ENCODE results near the gene HNRNPA0. TPM values are rescaled to one million over a fixed set of nuclear protein-coding genes. Genes with fewer than 3 reads are reported as not detected.

The HNRNPA0 gene
- total and polyA plus RNA-seq, 10 donors = 11.2 to 32.3 (median 22.1) TPM

- H3K36me3 ChIP-seq = peaks cover 0 to 3% (median 0%) of the 10 kb centered on the region in 6 donors
- 0 to 1% (median 1%) methylated on average over 38 to 63 of the region's 63 CpGs for WGBS, 5 donors
- peak; percentile 93 for DNase-seq
Measured at GRCh38 chr5:137752905-137753690, 1.1 kb downstream of the HNRNPA0 start.

GRCh38 chr5:137751869-137752491 lies 2.2 kb downstream of the HNRNPA0 start:
- Histone ChIP-seq H3K9me3 (no peaks in the 10 kb centered on the region), H3K27me3 (replicated peaks in 1 of 7) (no peaks in the 10 kb centered on the region), H3K36me3 (peaks cover 0 to 3% (median 0%) of the 10 kb centered on the region in 6 donors), H3K4me3 (peak overlapping the region; percentile 36 to 75 (median 64)), H3K4me1 (peaks cover 15 to 64% (median 45%) of the 10 kb centered on the region in 6 donors), H3K27ac (peak overlapping the region in 7 of 8 donors; percentile 93 to 100 (median 99))
- WGBS, 5 donors = 0 to 3% (median 1%) methylated on average over 7 of the region's 7 CpGs
- no peak for DNase-seq
- TF ChIP-seq POLR2A (IDR thresholded peaks at IDR 0.05) (no peak), CTCF (IDR thresholded peaks at IDR 0.05 in 8 of 11, conservative IDR thresholded peaks at IDR 0.05 in 3 of 11) (peak; percentile 45 to 77 (median 65))
- intact Hi-C loops (cut with DNase I; ENCODE audit: low total_unique reads) = no loop called here

More at GRCh38 chr5:137752905-137753690, 1.1 kb downstream of the HNRNPA0 start:
- no peaks in the 10 kb centered on the region for H3K9me3 ChIP-seq
- H3K4me3 ChIP-seq = peak overlapping the region; percentile 36 to 75 (median 64)
- intact Hi-C loops (cut with DNase I; ENCODE audit: low total_unique reads) = no loop called here
- H3K4me1 ChIP-seq = peaks cover 15 to 58% (median 45%) of the 10 kb centered on the region in 6 donors
- TF ChIP-seq CTCF (IDR thresholded peaks at IDR 0.05 in 8 of 11, conservative IDR thresholded peaks at IDR 0.05 in 3 of 11) (no peak), POLR2A (IDR thresholded peaks at IDR 0.05) (no peak), POLR2AphosphoS5 (IDR thresholded peaks at IDR 0.05) (no peak)
- peak overlapping the region; percentile 93 to 100 (median 99) for H3K27ac ChIP-seq
- H3K27me3 ChIP-seq (replicated peaks in 1 of 7) = no peaks in the 10 kb centered on the region

DNA sequence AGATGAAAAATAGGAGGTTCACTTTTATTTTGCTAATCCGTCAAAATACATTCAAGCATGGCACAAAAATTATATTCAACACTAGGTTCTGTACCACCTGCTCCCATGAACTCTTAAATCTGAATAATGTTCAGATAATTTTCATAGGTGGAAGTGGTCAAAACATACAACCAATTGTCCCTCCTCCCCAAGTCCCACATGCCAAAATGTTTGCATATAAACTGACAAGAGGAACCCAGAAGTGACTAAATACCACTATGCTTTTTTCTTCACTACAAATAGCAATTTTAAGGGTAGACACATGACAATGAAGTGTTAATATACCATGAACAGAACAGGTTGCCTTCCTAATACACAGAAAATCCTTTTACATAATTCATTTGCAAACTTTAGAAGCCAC lies 3.7 kb downstream of the HNRNPA0 start:
- Histone ChIP-seq H3K9me3 (no peaks in the 10 kb centered on the region), H3K27ac (no peak overlapping the region), H3K36me3 (peaks cover 0 to 3% (median 0%) of the 10 kb centered on the region in 6 donors), H3K4me3 (no peak overlapping the region), H3K4me1 (peaks cover 15 to 63% (median 43%) of the 10 kb centered on the region in 6 donors), H3K27me3 (replicated peaks in 1 of 7) (no peaks in the 10 kb centered on the region)
- intact Hi-C loops (cut with DNase I; ENCODE audit: low total_unique reads) = no loop called here
- DNase-seq = no peak
- WGBS, 5 donors = 81 to 93% (median 83%) methylated on average over 1 of the region's 1 CpG
- no peak for TF ChIP-seq CTCF (IDR thresholded peaks at IDR 0.05 in 8 of 11, conservative IDR thresholded peaks at IDR 0.05 in 3 of 11)
- no peak for TF ChIP-seq POLR2A (IDR thresholded peaks at IDR 0.05)
- no peak for TF ChIP-seq POLR2AphosphoS5 (IDR thresholded peaks at IDR 0.05)

DNA sequence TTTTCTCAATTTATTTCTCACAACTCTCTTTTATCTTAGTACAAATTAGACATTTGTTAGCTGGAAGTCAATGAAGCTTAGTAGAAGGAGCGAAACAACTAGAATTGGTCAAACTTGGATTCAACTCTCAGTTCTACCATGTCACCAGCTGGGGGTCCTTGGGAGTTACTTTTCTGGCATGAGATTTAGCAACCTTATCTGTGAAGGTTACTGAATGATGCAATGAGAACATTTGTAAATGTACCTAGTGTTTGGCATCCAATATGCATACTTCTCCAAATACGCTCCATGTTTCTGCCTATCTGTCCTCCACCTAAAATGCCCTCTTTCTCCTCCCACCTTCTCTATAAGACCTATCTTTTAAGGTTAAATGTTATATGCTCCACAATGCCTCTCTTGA lies 6.3 kb downstream of the HNRNPA0 start:
- peaks cover 0 to 3% (median 0%) of the 10 kb centered on the region in 6 donors for H3K36me3 ChIP-seq
- TF ChIP-seq POLR2A (IDR thresholded peaks at IDR 0.05) (no peak), POLR2AphosphoS5 (IDR thresholded peaks at IDR 0.05) (no peak), CTCF (IDR thresholded peaks at IDR 0.05 in 8 of 11, conservative IDR thresholded peaks at IDR 0.05 in 3 of 11) (no peak)
- no peak overlapping the region for H3K27ac ChIP-seq
- no peak overlapping the region for H3K4me3 ChIP-seq
- H3K27me3 ChIP-seq (replicated peaks in 1 of 7) = no peaks in the 10 kb centered on the region
- whole genome bisulfite sequencing, 5 donors = 92 to 96% (median 95%) methylated on average over 2 of the region's 2 CpGs
- no peaks in the 10 kb centered on the region for H3K9me3 ChIP-seq
- DNase-seq = no peak
- peaks cover 15 to 60% (median 33%) of the 10 kb centered on the region in 6 donors for H3K4me1 ChIP-seq
- intact Hi-C loops (cut with DNase I; ENCODE audit: low total_unique reads) = no loop called here

All from spleen (tissue), 11 donors.